ENCODE data around the gene HTR2C. TPM values are rescaled to one million over a fixed set of nuclear protein-coding genes. Genes with fewer than 3 reads are reported as not detected.
"Not testable (repeated sequence)": the region's sequence is repeated elsewhere in the genome, so short reads cannot be mapped to it uniquely, and the experiment has no call there.

Gene HTR2C
- total and polyA plus RNA-seq, 10 of the 15 experiments (the other 5 are each of a cell fraction or from before 2014, with no cell fraction given): 0.03 TPM; not detected in 9

DNA sequence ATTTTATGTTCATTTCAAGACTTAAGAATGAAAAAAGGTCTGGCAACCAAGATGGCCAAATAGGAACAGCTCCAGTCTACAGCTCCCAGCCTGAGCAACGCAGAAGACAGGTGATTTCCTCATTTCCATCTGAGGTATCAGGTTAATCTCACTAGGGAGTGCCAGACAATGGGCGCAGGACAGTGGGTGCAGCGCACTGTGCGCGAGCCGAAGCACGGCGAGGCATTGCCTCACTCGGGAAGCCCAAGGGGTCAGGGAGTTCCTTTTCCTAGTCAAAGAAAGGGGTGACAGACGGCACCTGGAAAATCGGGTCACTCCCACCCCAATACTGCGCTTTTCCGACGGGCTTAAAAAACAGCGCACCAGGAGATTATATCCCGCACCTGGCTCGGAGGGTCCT is 116.6 kb downstream of the HTR2C start:
- WGBS (ENCODE audit: insufficient coverage, insufficient replicate concordance, low lambda C conversion rate, missing lambda C conversion rate): 64% methylated on average over 13 of the region's 17 CpGs
- SMC1A ChIA-PET (ENCODE audit: uncharacterized antibody, unreplicated experiment); DNase-seq (ENCODE audit: low read depth, low spot score); RAD21 ChIA-PET (ENCODE audit: unreplicated experiment); H3K27me3 ChIP-seq (replicated peaks in 1 of 2; ENCODE audit: control insufficient read depth in 2 of 2, insufficient read depth in 2 of 2, low read length in 1 of 2); FAIRE-seq; H3K9ac ChIP-seq (ENCODE audit: control insufficient read depth, insufficient read depth, low read length); intact Hi-C loops (cut with micrococcal nuclease; ENCODE audit: unreplicated experiment); H3K27ac ChIP-seq (ENCODE audit: control insufficient read depth, insufficient read depth); BruUV-seq (replicated peaks); CTCF ChIA-PET; H3K36me3 ChIP-seq (ENCODE audit: control insufficient read depth in 2 of 2, insufficient read depth in 2 of 2, low read length in 1 of 2); H3K79me2 ChIP-seq (ENCODE audit: control insufficient read depth, insufficient read depth, low read length); ATAC-seq; H3K4me2 ChIP-seq (ENCODE audit: control insufficient read depth, insufficient read depth); H2AFZ ChIP-seq (ENCODE audit: control insufficient read depth, low read depth, low read length); H4K20me1 ChIP-seq (ENCODE audit: control insufficient read depth, insufficient read depth); H3K9me3 ChIP-seq (replicated peaks; ENCODE audit: control insufficient read depth, insufficient read depth, low read length); H3K4me1 ChIP-seq (ENCODE audit: control insufficient read depth, insufficient read depth, low read length); POLR2A ChIA-PET; in situ Hi-C loops (cut with MboI); H3K4me3 ChIP-seq: not testable (repeated sequence)

DNA sequence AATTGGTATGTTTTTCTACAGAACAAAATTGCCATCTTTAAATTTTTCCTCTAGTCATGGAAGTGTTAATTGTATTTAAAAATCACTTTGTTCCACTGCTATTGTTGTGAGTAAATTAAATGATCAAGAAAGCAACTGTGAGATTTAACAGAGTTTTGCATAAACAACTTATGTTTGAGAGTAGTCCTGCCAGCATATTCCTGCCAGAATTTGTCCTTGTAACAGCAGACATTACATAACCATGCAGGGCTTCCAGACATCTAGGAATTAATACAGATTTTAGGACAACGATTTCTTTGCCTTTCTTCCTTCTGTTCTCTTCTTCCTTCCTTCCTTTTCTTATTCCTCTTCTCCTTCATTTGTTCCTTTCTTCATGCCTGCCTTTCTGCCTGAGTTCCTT is 125.5 kb downstream of the HTR2C start:
- ChIA-PET RAD21 (ENCODE audit: unreplicated experiment) (no interaction called here), SMC1A (ENCODE audit: uncharacterized antibody, unreplicated experiment) (no interaction called here), CTCF (no interaction called here), POLR2A (no interaction called here)
- no peak for DNase-seq (ENCODE audit: low read depth, low spot score)
- Histone ChIP-seq H3K9ac (ENCODE audit: control insufficient read depth, insufficient read depth, low read length) (no peak overlapping the region), H4K20me1 (ENCODE audit: control insufficient read depth, insufficient read depth) (no peaks in the 10 kb centered on the region), H2AFZ (ENCODE audit: control insufficient read depth, low read depth, low read length) (no peak overlapping the region), H3K27ac (ENCODE audit: control insufficient read depth, insufficient read depth) (no peak overlapping the region), H3K4me3 (no peak overlapping the region), H3K4me2 (ENCODE audit: control insufficient read depth, insufficient read depth) (no peak overlapping the region), H3K9me3 (replicated peaks; ENCODE audit: control insufficient read depth, insufficient read depth, low read length) (no peaks in the 10 kb centered on the region), H3K27me3 (replicated peaks in 1 of 2; ENCODE audit: control insufficient read depth in 2 of 2, insufficient read depth in 2 of 2, low read length in 1 of 2) (no peaks in the 10 kb centered on the region), H3K79me2 (ENCODE audit: control insufficient read depth, insufficient read depth, low read length) (no peaks in the 10 kb centered on the region), H3K4me1 (ENCODE audit: control insufficient read depth, insufficient read depth, low read length) (no peaks in the 10 kb centered on the region), H3K36me3 (ENCODE audit: control insufficient read depth in 2 of 2, insufficient read depth in 2 of 2, low read length in 1 of 2) (no peaks in the 10 kb centered on the region)
- ATAC-seq: no peak
- in situ Hi-C loops (cut with MboI) (no loop called here), intact Hi-C loops (cut with micrococcal nuclease; ENCODE audit: unreplicated experiment) (no loop called here)
- no TSS peak for BruUV-seq (replicated peaks)
- no peak for FAIRE-seq
- WGBS (ENCODE audit: insufficient coverage, insufficient replicate concordance, low lambda C conversion rate, missing lambda C conversion rate): 0% methylated on average over 1 of the region's 1 CpG
- TF ChIP-seq ZNF622 (IDR thresholded peaks at IDR 0.05): no peak
- TF ChIP-seq POLR2AphosphoS2 (IDR thresholded peaks at IDR 0.05; ENCODE audit: low read depth, low read length): no peak
- no peak for TF ChIP-seq FOXM1 (IDR thresholded peaks at IDR 0.05; ENCODE audit: low read depth, low read length)
- no peak for TF ChIP-seq BCL11A (IDR thresholded peaks at IDR 0.05; ENCODE audit: low read depth, low read length)
- no peak for TF ChIP-seq POLR2AphosphoS5 (IDR thresholded peaks at IDR 0.05; ENCODE audit: low read length)
- no peak for TF ChIP-seq CEBPB (IDR thresholded peaks at IDR 0.05; ENCODE audit: borderline replicate concordance in 1 of 2, low read depth in 2 of 2, low read length in 2 of 2)
- no peak for TF ChIP-seq BRCA1 (IDR thresholded peaks at IDR 0.05; ENCODE audit: low read depth, low read length)
- no peak for TF ChIP-seq ASH2L (IDR thresholded peaks at IDR 0.05; ENCODE audit: borderline replicate concordance, low read depth)
- TF ChIP-seq CREB1 (IDR thresholded peaks at IDR 0.05; ENCODE audit: low read depth): no peak
- no peak for TF ChIP-seq TCF3 (IDR thresholded peaks at IDR 0.05; ENCODE audit: borderline replicate concordance, insufficient read depth, low read depth, low read length)
- TF ChIP-seq, protein P1, sequence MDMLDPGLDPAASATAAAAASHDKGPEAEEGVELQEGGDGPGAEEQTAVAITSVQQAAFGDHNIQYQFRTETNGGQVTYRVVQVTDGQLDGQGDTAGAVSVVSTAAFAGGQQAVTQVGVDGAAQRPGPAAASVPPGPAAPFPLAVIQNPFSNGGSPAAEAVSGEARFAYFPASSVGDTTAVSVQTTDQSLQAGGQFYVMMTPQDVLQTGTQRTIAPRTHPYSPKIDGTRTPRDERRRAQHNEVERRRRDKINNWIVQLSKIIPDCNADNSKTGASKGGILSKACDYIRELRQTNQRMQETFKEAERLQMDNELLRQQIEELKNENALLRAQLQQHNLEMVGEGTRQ (IDR thresholded peaks at IDR 0.05; ENCODE audit: borderline replicate concordance, low read depth, low read length): no peak
- no peak for TF ChIP-seq CREM (IDR thresholded peaks at IDR 0.05; ENCODE audit: low read depth)
- no peak for TF ChIP-seq STAT1 (conservative IDR thresholded peaks at IDR 0.05)
- TF ChIP-seq SIX5 (IDR thresholded peaks at IDR 0.05; ENCODE audit: low read depth, low read length, severe bottlenecking): no peak

Data from GM12878 (cell line).